Tibial nerve (tissue), 3 donors: Measurements from ENCODE around the gene MGAT3.

ENCODE experiments used
- CTCF ChIP-seq, 5 experiments: fragments of 200-600 bp in 3 of 5; fragments of 450-650 bp in 2 of 5; sonication (generic) in 3 of 5; IDR thresholded peaks; one replicate each; pipeline ENCODE4 v1.5.1; 2016 to 2019; ENCODE audit warnings: antibody characterized with exemption in 5 of 5, mild to moderate bottlenecking in 3 of 5, moderate library complexity in 2 of 5
- POLR2A ChIP-seq, 2 donors: fragments of 450-650 bp; IDR thresholded peaks; one replicate each; pipeline ENCODE4 v1.6.1; 2017; ENCODE audit warnings: antibody characterized with exemption in 2 of 2, mild to moderate bottlenecking in 2 of 2, moderate library complexity in 2 of 2

- no peak for TF ChIP-seq CTCF (IDR thresholded peaks at IDR 0.05)
- no peak for TF ChIP-seq POLR2A (IDR thresholded peaks at IDR 0.05)
These were observed 48.6 kb upstream of the MGAT3 start for GRCh38 chr22:39408173-39408572.
